OCI-LY7 (cell line): Measurements from ENCODE around the gene MYH7.
A peak's percentile ranks its signal among the peaks of the same experiment; 100 is the strongest.

ENCODE experiments used
- CTCF ChIP-seq: fragments of 200-600 bp; sonication (generic); conservative IDR thresholded peaks from 2 replicates; pipeline ENCODE4 v1.5.1; 2014; ENCODE audit warnings: mild to moderate bottlenecking, antibody characterized with exemption, low read length, moderate library complexity, mixed read lengths
- EZH2phosphoT487 ChIP-seq: fragments of 200-600 bp; sonication (generic); IDR thresholded peaks from 2 replicates; pipeline ENCODE4 v1.6.1; 2018; ENCODE audit warnings: low read depth, borderline replicate concordance, mild to moderate bottlenecking, mixed run types, antibody characterized with exemption, low read length, moderate library complexity, mixed read lengths

GRCh38 chr14:23478109-23478759, 42.8 kb upstream of the MYH7 start:
- no peak for TF ChIP-seq EZH2phosphoT487
- TF ChIP-seq CTCF = peak; percentile 93
